HG03469 (cell line): ENCODE data around the gene SPOCK1.
"Not testable (repeated sequence)": the region's sequence is repeated elsewhere in the genome, so short reads cannot be mapped to it uniquely, and the experiment has no call there.

ENCODE experiments used
- ATAC-seq: cut with Tn5 transposase; IDR thresholded peaks from one replicate; pipeline ENCODE4 v1.9.1; 2021; ENCODE audit warnings: mild to moderate bottlenecking, moderate library complexity, moderate number of reproducible peaks; ENCODE audit not compliant: unreplicated experiment

SPOCK1 gene

DNA sequence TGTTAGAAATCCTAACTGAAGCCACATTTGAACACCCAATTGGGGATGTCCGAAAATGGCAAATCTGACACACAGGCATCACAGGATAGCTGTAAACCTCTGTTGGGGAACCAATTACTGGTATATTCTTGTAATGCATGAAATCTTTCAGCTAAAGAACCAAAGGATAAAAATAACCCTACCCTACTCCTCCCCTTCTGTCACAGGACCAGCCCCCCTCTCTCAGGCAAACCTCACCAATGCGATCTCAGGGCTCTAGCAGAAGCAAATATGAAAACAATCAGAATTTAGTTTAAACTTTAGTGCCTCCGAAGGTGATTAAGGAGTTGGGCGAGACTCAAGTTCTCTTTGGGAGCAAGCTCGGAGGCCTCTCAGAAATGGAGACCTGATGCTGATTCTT is 499.3 kb downstream of the SPOCK1 start:
- no peak for ATAC-seq

- no peak for ATAC-seq
These were observed 500.2 kb downstream of the SPOCK1 start for GRCh38 chr5:136998854-136999357.

DNA sequence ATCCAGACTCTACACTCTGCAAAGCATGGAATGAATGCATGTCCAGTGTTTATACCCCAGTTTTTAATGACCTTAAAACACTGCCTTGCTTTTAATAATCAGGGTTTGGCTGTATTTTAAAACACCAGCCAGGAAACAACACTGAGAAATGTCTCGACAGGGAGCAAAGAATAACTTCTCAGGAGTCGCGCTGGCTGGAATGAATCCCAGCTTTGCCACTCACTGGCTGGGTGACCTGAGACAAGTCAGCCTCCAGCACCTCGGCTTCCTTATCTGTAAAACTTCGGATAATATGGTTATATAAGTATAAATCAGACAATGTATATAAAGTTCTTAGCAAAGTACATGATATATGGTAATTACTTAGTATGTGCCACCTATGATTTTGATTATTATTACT is 505.0 kb downstream of the SPOCK1 start:
- ATAC-seq = no peak

DNA sequence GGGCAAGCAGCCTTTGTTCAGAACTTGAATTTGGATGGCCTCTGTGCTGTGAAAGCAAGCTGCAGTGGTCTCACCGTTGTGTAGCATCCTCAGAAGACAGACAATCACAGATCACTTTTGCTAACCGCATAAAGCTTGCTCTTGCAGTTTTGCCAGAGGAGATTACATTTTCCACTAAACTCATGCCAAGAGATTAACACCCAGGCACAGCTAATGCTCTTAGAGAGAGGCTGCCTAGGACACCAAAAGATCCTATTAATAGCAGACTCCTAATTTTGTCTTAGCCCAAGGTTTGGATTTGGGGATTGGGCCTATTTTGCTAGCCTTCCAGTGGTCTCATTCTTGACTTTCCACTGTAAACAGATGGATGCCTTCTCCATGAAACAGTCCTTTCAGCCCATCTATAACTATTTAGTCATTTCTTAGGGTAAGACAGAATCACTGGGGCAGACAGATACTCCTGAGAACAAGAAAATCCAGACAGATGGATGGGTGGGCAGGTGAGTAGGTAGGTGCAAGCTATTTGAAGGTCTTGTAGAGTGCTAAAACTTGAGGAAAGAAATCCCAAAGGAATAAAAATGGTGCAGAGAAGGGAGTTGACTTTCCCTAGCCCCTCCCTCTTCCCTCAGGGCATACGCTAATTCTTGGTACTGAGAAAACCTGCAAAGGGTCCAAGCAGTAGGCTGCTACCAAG is 506.2 kb downstream of the SPOCK1 start:
- ATAC-seq = no peak

- no peak for ATAC-seq
These were observed 513.2 kb downstream of the SPOCK1 start for GRCh38 chr5:136985785-136986475.

DNA sequence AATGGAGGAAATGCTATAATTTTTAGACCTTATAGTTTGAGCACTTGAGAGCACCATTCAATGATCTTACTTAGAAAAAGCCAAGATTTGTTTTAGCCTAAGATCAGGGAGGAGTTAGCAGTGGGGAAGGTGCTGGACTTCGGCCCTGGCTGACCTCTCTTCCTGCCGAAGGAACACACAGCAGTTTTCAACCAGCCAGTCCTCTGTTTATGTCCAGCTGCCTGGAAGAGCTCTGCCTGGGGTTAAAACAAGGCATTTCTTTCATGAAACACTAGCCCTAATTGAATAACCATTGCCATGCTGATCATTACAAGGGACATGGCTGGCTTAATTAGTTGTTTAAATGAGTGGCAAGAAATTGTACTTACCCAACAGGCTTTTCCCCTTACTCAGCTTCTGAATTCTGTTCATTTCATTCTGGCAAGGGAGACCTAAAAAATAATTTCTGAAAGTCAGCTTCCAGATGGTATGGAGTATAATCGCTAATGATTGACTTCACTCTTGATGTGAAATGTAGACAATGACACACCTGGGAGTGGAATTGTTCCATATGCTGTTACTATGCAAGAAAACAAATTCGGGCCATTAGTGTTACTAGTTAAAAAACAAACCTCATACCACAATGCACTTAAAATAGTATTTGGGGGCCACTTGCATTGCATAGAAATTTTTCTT is 514.2 kb downstream of the SPOCK1 start:
- no peak for ATAC-seq

GRCh38 chr5:136981936-136982335 is 517.2 kb downstream of the SPOCK1 start:
- no peak for ATAC-seq

GRCh38 chr5:136979131-136979530 is 520.0 kb downstream of the SPOCK1 start:
- ATAC-seq = no peak

GRCh38 chr5:136963504-136963903 is 535.6 kb downstream of the SPOCK1 start:
- no peak for ATAC-seq

DNA sequence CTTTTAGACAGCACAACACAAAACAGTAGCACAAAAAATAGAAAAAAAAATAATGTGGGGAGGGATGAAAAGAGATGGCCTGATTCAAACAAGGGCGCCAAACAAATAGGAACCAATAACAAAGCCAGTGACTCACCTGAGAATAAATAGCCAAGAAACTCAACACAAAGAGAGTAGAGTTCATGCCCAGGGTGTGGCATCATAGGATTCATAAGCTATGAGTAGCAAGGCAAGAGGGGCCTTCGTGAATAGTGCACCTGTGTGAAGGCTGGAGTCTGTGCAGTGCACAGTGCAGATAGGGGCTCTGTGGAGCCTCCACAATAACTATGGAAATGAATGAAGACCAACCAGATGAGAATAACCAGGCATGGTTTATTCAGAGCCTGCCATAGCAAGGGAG is 541.7 kb downstream of the SPOCK1 start:
- ATAC-seq = no peak

GRCh38 chr5:136954142-136954541 is 545.0 kb downstream of the SPOCK1 start:
- not testable (repeated sequence) for ATAC-seq

DNA sequence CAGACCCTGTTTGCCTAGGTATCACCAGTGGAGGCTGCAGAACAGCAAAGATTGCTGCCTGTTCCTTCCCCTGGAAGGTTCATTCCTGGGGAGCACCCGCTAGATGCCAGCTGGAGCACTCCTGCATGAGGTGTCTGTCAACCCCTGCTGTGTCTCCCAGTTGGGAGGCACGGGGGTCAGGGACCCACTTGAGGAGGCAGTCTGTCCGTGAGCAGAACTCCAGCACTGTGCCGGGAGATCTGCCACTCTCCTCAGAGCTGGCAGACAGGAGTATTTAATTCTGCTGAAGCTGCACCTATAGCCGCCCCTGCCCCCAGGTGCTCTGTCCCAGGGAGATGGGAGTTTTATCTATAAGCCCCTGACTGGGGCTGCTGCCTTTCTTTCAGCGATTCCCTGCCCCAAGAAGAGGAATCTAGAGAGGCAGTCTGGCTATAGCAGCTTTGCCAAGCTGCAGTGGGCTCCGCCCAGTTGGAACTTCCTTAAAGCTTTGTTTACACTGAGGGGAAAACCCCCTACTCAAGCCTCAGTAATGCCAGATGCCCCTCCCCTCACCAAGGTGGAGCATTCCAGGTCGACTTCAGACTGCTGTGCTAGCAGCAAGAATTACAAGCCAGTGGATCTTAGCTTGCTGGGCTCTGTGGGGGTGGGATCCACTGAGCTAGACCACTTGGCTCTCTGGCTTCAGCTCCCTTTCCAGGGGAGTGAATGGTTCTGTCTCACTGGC is 545.6 kb downstream of the SPOCK1 start:
- not testable (repeated sequence) for ATAC-seq

- no peak for ATAC-seq
These were observed 571.6 kb downstream of the SPOCK1 start for GRCh38 chr5:136927571-136927970.

GRCh38 chr5:136926073-136926472 is 573.1 kb downstream of the SPOCK1 start:
- ATAC-seq = no peak
